ENCODE results near the gene EPHB6.

EPHB6 gene

DNA sequence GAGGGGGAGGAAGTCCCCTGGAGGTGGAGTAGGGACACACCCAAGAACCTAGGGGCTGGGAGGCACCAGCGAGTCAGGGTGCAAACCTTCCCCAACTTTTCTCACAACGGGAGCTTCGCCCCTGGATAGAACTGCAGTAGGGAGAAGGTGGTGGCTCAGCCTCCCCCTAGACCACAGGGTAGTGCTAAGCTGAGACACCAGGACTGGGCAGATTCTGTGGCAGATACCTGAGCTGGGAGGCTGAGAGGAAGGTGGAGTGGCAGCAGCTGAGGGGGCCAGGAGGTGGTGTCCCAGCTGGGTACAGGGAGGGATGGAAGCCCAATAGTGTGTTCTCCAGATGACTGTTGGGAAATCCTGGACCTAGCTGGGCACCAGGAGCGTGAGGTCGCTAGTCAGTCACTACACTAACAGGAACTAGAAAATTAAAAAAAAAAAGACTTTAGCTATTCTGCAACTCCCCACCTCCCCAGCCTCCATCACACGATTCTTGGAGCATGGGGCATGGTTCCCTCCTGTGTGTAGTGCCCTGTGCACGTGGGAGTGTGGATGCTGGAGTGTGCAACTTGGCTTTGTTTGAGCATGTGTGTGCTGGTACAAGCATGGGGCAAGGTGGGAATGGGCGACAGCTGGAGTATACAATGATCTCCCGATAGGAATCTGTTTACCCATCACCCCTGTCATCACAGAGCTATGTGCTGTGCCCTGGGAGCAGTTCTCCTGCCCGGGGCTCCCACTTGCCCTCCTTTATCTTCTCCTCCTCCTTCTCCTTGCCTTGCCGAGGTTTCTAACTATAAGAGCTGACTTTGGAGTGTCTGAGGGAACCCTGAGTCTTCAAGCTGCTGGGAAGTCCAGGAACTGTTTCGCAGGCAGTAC lies 39.5 kb downstream of the EPHB6 start:
- DNase-seq = no peak
- TF ChIP-seq CTCF (IDR thresholded peaks at IDR 0.05; ENCODE audit: low read depth, low read length) = no peak
- Histone ChIP-seq H3K27me3 (ENCODE audit: insufficient read depth, low read depth, severe bottlenecking) (no peaks in the 10 kb centered on the region), H3K4me3 (ENCODE audit: low read depth, low read length) (no peak overlapping the region), H3K9me3 (ENCODE audit: severe bottlenecking) (no peaks in the 10 kb centered on the region), H3K36me3 (no peaks in the 10 kb centered on the region), H3K27ac (no peak overlapping the region)

DNA sequence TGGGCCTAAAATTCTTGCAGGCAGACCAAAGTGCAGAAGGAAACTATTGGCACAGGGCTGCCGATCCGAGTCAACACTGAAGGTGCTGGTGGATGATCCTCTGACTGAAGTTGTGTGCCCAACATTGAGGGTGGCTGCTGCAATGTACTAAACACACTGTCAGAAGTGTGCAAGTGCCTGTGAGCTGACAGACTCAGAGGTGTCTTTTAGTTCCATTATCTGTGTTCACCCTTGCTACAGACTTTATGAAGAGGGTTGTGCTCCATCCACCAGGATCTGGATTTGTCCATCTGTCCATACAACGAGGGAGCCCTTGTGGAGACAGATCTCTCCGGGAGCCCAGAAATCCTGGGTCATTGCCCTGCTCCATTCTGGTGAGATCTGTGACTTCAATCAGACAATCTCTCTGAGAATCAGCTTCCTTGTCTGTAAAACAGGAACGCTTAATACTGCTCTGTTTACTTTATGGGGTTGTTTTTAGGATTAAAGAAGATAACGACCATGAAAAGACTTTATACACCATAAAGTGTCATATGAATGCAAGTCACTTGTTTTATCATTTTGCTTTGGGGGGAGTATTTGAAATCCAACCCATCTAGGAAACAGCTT lies 40.2 kb downstream of the EPHB6 start:
- DNase-seq = no peak
- no peak for TF ChIP-seq CTCF (IDR thresholded peaks at IDR 0.05; ENCODE audit: low read depth, low read length)

GRCh38 chr7:142896151-142896550 lies 41.3 kb downstream of the EPHB6 start:
- no peak overlapping the region for H3K4me3 ChIP-seq (ENCODE audit: low read depth, low read length)
- TF ChIP-seq CTCF (IDR thresholded peaks at IDR 0.05; ENCODE audit: low read depth, low read length) = no peak
- H3K9me3 ChIP-seq (ENCODE audit: severe bottlenecking) = no peaks in the 10 kb centered on the region

More for the DNA sequence above, 40.2 kb downstream of the EPHB6 start:
- Histone ChIP-seq H3K36me3 (no peaks in the 10 kb centered on the region), H3K27ac (no peak overlapping the region), H3K4me3 (ENCODE audit: low read depth, low read length) (no peak overlapping the region), H3K9me3 (ENCODE audit: severe bottlenecking) (no peaks in the 10 kb centered on the region), H3K27me3 (ENCODE audit: insufficient read depth, low read depth, severe bottlenecking) (no peaks in the 10 kb centered on the region)

GRCh38 chr7:142896741-142897379 lies 42.0 kb downstream of the EPHB6 start:
- no peaks in the 10 kb centered on the region for H3K36me3 ChIP-seq
- TF ChIP-seq CTCF (IDR thresholded peaks at IDR 0.05; ENCODE audit: low read depth, low read length) = no peak
- no peak for DNase-seq
- no peak overlapping the region for H3K27ac ChIP-seq
- no peaks in the 10 kb centered on the region for H3K27me3 ChIP-seq (ENCODE audit: insufficient read depth, low read depth, severe bottlenecking)
- H3K4me3 ChIP-seq (ENCODE audit: low read depth, low read length) = no peak overlapping the region
- H3K9me3 ChIP-seq (ENCODE audit: severe bottlenecking) = no peaks in the 10 kb centered on the region

More at GRCh38 chr7:142896151-142896550, 41.3 kb downstream of the EPHB6 start:
- no peaks in the 10 kb centered on the region for H3K36me3 ChIP-seq
- no peak for DNase-seq
- no peaks in the 10 kb centered on the region for H3K27me3 ChIP-seq (ENCODE audit: insufficient read depth, low read depth, severe bottlenecking)
- H3K27ac ChIP-seq = no peak overlapping the region; the same call in 1 of the 2 replicates

DNA sequence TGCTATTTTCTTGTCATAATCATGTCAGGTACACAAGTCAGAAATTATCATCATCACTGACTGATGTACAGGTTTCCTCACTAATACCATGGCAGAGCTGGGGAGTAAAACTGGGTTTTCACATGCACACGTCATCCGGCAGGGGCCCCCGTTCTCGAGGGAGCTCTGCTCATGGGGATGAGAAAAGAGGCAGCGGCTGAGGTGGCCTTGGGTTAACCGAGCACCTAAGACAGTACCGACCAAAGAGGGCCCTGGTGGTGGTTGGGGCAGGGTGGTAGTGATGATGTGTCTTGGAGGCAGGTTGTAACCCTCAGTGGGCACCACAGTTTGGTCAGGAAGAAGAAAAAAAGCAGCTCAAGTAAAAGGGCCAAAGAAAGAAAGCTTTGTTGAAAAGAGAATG lies 42.8 kb downstream of the EPHB6 start:
- Histone ChIP-seq H3K4me3 (ENCODE audit: low read depth, low read length) (no peak overlapping the region), H3K27me3 (ENCODE audit: insufficient read depth, low read depth, severe bottlenecking) (no peaks in the 10 kb centered on the region), H3K9me3 (ENCODE audit: severe bottlenecking) (no peaks in the 10 kb centered on the region), H3K36me3 (no peaks in the 10 kb centered on the region), H3K27ac (no peak overlapping the region)
- TF ChIP-seq CTCF (IDR thresholded peaks at IDR 0.05; ENCODE audit: low read depth, low read length) = no peak
- no peak for DNase-seq

All from WERI-Rb-1 (cell line).